Cardiac muscle cell (in vitro differentiated cells and primary cell): ENCODE measurements around the gene TRIM60. TPM values are rescaled to one million over a fixed set of nuclear protein-coding genes. Genes with fewer than 3 reads are reported as not detected.
"Not testable (repeated sequence)": the region's sequence is repeated elsewhere in the genome, so short reads cannot be mapped to it uniquely, and the experiment has no call there.

Source experiments
- DNase-seq, 2 donors: peaks; one replicate each; pipeline versions ENCODE4 v3.0.0 to v3.0.0-alpha.2; 2010 to 2017; ENCODE audit warnings: low read depth in 1 of 2, low spot score in 1 of 2
- H3K27ac ChIP-seq: fragments of 200-600 bp; sonication (generic); 2 replicates; pipeline ENCODE4 v1.5.1; 2016
- H3K27me3 ChIP-seq: fragments of 200-600 bp; sonication (generic); 2 replicates; pipeline ENCODE4 v1.6.0; 2016; ENCODE audit warnings: control low read depth
- H3K36me3 ChIP-seq: fragments of 200-600 bp; sonication (generic); 2 replicates; pipeline ENCODE4 v1.5.1; 2016; ENCODE audit warnings: control low read depth
- H3K4me1 ChIP-seq: fragments of 200-600 bp; sonication (generic); 2 replicates; pipeline ENCODE4 v1.8.1; 2017; ENCODE audit warnings: low read depth, mild to moderate bottlenecking, mixed run types
- H3K4me3 ChIP-seq: fragments of 200-600 bp; sonication (generic); 2 replicates; pipeline ENCODE4 v1.5.1; 2016; ENCODE audit warnings: mild to moderate bottlenecking
- H3K9me3 ChIP-seq: fragments of 200-600 bp; sonication (generic); 2 replicates; pipeline ENCODE4 v1.5.1; 2017; ENCODE audit warnings: low read depth, mild to moderate bottlenecking, control low read depth
- polyA plus RNA-seq: library from polyadenylated mRNA; unstranded; fragments of >200 nt; fragmentation: Nextera tagmentation; extraction: Ambion mirVana; gene quantifications from 2 replicates; pipeline ENCODE4 v1.2.1, GENCODE V29; 2016
- total RNA-seq: library from RNA; depleted of rRNA; stranded (reverse); fragments of >200 nt; gene quantifications from 2 replicates; pipeline ENCODE4 v1.2.3, GENCODE V29; 2016
- TF ChIP-seq, protein P1 (sequence below): IDR thresholded peaks from 2 replicates; pipeline ENCODE4 v1.5.1; 2012; ENCODE audit warnings: low read depth, mild to moderate bottlenecking, low read length

TRIM60 gene
- total and polyA plus RNA-seq, 2 experiments from 2014 or later: not detected

DNA sequence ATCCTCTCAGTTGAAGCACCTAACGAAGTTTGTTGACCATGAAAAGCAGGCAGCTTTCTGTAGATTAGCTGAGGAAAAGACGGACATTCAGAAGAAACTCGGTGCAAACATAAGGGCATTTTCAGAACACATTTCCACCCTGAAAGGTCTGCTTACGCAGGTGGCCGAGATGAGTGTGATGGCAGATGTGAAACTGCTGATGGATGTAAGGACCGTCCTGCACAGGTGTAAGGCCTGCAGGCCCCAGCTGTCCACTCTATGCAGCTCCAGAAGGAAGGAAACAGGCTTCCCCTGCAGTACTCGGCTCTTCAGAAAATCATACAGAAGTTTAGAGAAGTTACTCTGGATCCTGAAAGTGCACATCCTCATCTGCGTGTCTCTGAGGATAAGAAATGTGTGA lies 20.8 kb upstream of the TRIM60 start:
- no peak overlapping the region for H3K27ac ChIP-seq
- H3K27me3 ChIP-seq: no peaks in the 10 kb centered on the region
- DNase-seq: no peak
- H3K4me3 ChIP-seq: no peak overlapping the region
- TF ChIP-seq, protein P1, sequence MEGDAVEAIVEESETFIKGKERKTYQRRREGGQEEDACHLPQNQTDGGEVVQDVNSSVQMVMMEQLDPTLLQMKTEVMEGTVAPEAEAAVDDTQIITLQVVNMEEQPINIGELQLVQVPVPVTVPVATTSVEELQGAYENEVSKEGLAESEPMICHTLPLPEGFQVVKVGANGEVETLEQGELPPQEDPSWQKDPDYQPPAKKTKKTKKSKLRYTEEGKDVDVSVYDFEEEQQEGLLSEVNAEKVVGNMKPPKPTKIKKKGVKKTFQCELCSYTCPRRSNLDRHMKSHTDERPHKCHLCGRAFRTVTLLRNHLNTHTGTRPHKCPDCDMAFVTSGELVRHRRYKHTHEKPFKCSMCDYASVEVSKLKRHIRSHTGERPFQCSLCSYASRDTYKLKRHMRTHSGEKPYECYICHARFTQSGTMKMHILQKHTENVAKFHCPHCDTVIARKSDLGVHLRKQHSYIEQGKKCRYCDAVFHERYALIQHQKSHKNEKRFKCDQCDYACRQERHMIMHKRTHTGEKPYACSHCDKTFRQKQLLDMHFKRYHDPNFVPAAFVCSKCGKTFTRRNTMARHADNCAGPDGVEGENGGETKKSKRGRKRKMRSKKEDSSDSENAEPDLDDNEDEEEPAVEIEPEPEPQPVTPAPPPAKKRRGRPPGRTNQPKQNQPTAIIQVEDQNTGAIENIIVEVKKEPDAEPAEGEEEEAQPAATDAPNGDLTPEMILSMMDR: no peak
- no peaks in the 10 kb centered on the region for H3K36me3 ChIP-seq
- H3K4me1 ChIP-seq: no peaks in the 10 kb centered on the region
- no peaks in the 10 kb centered on the region for H3K9me3 ChIP-seq

DNA sequence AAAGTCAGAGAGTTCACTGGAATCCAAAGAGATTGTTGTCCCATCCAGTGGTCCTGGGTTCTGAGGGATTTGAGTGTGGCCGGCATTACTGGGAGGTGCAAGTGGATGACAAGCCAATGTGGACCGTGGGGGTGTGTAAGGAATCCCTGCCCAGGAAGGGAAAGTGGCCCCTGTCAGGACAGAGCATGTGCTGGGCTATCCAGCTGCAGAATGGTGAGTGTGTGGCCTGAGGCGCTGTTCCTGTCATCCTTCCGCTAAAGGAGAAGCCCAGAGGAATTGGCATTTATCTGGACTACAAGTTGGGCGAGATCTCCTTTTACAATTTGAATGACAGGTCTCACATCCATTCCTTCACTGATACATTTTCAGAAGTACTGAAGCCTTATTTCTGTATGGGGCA lies 20.4 kb upstream of the TRIM60 start:
- no peaks in the 10 kb centered on the region for H3K27me3 ChIP-seq
- H3K4me3 ChIP-seq: no peak overlapping the region
- H3K36me3 ChIP-seq: no peaks in the 10 kb centered on the region
- no peaks in the 10 kb centered on the region for H3K9me3 ChIP-seq
- no peak overlapping the region for H3K27ac ChIP-seq
- TF ChIP-seq, protein P1: no peak
- H3K4me1 ChIP-seq: no peaks in the 10 kb centered on the region
- no peak for DNase-seq

DNA sequence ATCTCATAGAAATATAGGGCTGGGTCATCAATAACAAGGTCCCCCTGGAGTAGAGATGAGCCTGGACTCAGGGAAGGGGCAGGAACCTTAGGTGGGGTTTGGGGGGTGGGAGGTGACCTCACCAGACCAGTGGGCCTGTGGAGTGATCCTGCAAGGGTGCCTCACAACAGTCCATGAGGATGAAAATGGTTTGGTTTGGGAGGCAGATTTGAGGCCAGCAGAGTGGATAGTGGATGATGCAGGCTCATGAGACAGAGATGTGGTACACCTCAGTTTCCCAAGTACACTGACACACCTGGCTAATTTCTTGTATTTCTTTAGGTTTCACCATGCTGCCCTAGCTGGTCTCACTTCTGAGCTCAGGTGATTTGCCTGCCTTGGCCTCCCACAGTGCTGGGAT lies 18.1 kb upstream of the TRIM60 start:
- H3K36me3 ChIP-seq: no peaks in the 10 kb centered on the region
- no peaks in the 10 kb centered on the region for H3K9me3 ChIP-seq
- no peak overlapping the region for H3K27ac ChIP-seq
- TF ChIP-seq, protein P1: no peak
- no peak overlapping the region for H3K4me3 ChIP-seq
- DNase-seq: no peak
- no peaks in the 10 kb centered on the region for H3K4me1 ChIP-seq
- H3K27me3 ChIP-seq: no peaks in the 10 kb centered on the region

DNA sequence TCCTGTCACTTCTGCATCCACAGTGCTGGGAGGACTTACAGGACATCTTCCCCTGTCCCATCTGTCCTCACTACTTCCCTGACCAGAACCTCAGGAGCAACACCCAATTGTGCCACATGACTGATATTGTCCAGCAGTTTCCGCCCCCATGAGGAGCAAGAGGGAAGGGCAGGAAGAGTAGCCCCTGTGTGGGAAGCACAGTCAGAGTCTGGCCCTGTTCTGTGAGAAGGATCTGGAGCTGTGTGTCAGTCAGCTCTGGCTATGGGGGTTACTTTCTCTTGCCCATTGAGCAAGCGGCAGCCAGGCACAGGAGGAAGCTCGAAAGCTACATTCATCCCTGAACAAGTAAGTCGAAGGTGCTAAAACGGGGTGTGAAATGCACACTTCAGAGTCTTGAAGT lies 14.8 kb upstream of the TRIM60 start:
- TF ChIP-seq, protein P1: peak; percentile 24
- Histone ChIP-seq H3K9me3 (no peaks in the 10 kb centered on the region), H3K27ac (no peak overlapping the region), H3K27me3 (no peaks in the 10 kb centered on the region), H3K36me3 (no peaks in the 10 kb centered on the region), H3K4me1 (no peaks in the 10 kb centered on the region), H3K4me3 (no peak overlapping the region)
- DNase-seq: peak in 1 of 2 donors; percentile 5

DNA sequence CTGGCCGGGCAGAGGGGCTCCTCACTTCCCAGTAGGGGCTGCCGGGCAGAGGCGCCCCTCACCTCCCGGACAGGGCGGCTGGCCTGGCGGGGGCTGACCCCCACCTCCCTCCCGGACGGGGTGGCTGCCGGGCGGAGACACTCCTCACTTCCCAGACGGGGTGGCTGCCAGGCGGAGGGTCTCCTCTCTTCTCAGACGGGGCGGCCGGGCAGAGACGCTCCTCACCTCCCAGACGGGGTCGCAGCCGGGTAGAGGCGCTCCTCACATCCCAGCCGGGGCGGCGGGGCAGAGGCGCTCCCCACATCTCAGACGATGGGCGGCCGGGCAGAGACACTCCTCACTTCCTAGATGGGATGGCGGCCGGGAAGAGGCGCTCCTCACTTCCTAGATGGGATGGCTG lies 11.8 kb upstream of the TRIM60 start:
- not testable (repeated sequence) for H3K4me3 ChIP-seq, H3K9me3 ChIP-seq, H3K27me3 ChIP-seq, DNase-seq, H3K27ac ChIP-seq, H3K4me1 ChIP-seq, H3K36me3 ChIP-seq

DNA sequence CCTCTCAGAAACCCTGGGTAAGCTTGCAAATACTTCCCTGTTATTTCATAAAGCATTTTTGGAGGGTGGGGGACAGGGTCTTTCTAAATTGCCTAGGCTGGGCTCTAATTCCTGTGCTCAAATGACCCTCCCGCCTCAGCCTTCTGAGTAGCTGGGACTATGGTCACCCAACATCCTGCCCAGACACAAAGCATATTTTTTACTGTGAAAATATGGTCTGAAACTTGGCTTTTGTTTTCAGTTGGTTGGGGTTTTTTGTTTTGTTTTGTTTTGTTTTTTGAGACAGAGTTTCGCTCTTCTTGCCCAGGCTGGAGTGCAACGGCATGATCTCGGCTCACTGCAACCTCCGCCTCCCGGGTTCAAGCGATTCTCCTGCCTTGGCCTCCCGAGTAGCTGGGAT lies 6.0 kb upstream of the TRIM60 start:
- DNase-seq, H3K27me3 ChIP-seq, H3K4me1 ChIP-seq, H3K9me3 ChIP-seq, H3K36me3 ChIP-seq, H3K4me3 ChIP-seq, H3K27ac ChIP-seq: not testable (repeated sequence)
